Inflammatory macrophage treated with lipopolysaccharide for 4 hours (primary cell): ENCODE results near the gene ESR2.
"Not testable (repeated sequence)": the region's sequence is repeated elsewhere in the genome, so short reads cannot be mapped to it uniquely, and the experiment has no call there.

Experiments used
- DNase-seq: peaks from one replicate; pipeline ENCODE4 v3.0.0-alpha.2; 2020

Gene ESR2

GRCh38 chr14:64220056-64220455, 74.1 kb downstream of the ESR2 start:
- DNase-seq, result no peak

GRCh38 chr14:64218344-64219240, 75.6 kb downstream of the ESR2 start:
- no peak for DNase-seq

GRCh38 chr14:64217834-64218233, 76.3 kb downstream of the ESR2 start:
- DNase-seq, result no peak

- DNase-seq, result no peak
These were observed 76.9 kb downstream of the ESR2 start for GRCh38 chr14:64217308-64217707.

DNA sequence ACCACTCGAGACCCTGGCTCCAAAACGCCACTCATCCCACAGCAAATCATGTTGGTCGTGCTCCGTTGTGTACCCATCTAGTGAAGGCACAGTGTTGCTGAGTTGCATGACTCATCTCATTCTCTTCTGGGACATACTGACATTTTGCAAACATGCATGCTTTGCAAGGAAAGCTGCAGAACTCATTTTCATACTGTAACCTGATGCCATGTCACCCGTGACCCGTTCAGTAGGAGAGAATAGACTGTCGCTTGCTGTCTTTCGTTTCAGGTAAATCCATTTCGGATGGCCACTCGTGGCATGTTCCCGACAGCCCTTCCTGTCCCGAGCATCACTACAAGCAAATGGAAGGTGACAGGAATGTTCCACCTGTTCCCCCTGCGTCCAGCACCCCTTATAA, 78.2 kb downstream of the ESR2 start:
- no peak for DNase-seq

GRCh38 chr14:64215274-64215673, 78.9 kb downstream of the ESR2 start:
- no peak for DNase-seq

DNA sequence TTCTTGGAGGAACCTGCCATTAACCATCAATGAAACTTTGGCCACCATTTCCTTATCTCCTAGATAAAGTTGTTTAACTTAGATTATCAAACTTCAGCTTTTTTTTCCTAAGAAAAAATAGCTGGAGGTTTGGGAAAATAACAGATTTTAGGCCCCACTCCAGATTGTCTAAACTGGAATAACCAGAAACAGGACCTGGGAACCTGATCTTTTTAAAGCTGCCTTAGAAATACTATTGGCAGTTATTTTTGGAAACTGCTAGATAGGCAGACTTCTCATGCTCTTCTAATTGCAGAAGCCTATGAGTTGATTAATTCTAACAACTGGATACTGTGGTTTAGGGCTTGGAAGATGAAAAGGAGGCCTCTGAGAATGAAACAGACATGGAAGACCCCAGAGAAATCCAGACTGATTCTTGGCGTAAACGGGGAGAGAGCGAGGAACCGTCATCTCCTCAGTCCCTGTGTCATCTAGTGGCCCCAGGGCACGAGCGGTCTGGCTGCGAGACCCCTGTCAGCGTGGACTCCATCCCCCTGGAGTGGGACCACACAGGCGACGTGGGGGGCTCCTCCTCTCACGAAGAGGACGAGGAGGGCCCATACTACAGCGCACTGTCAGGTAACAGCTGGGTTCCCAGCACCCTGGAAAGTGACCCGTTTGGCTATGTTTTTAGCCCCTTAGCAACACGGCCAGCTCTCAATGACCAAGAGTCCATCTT, 80.2 kb downstream of the ESR2 start:
- no peak for DNase-seq

- DNase-seq, result no peak
These were observed 81.1 kb downstream of the ESR2 start for GRCh38 chr14:64213086-64213485.

DNA sequence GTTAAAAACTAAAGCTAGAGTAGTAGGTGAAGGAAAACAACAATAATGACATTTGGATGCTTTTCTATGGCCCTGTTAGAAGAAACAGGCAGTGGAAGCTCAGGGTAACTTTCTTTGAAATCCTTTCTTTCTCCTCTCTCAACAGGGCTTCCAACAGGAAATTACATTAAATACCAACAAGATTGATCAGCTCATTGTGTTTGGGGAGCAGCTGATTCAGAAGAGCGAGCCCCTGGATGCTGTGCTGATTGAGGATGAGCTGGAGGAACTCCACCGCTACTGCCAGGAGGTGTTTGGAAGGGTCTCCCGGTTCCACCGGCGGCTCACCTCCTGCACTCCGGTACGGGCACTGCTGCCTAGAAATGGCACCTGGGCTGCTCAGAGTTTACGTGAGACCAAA, 81.5 kb downstream of the ESR2 start:
- no peak for DNase-seq

GRCh38 chr14:64210912-64211311, 83.3 kb downstream of the ESR2 start:
- DNase-seq, result not testable (repeated sequence)

- no peak for DNase-seq
These were observed 84.0 kb downstream of the ESR2 start for GRCh38 chr14:64210216-64210615.

GRCh38 chr14:64209444-64210131, 84.6 kb downstream of the ESR2 start:
- no peak for DNase-seq

- DNase-seq, result no peak
These were observed 85.2 kb downstream of the ESR2 start for GRCh38 chr14:64208981-64209380.

DNA sequence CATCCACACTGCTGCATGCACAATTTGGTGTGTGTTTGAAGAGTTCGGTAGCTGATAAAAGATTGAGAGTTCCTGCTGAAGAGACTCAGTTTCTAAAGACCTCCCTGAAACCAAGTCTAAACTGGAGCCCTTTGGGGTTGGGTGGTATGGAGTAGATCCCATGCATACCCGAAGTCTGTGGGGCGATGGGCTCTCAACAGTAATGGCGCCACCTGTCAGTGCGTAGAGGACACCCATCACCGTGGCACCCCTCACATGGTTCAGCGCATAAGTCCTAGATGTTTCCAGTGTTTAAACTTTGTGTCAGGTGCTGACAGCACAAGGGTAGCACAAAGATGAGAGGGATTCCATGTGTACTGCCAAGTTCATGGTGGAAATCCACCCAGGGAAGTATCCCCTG, 85.9 kb downstream of the ESR2 start:
- DNase-seq, result no peak

DNA sequence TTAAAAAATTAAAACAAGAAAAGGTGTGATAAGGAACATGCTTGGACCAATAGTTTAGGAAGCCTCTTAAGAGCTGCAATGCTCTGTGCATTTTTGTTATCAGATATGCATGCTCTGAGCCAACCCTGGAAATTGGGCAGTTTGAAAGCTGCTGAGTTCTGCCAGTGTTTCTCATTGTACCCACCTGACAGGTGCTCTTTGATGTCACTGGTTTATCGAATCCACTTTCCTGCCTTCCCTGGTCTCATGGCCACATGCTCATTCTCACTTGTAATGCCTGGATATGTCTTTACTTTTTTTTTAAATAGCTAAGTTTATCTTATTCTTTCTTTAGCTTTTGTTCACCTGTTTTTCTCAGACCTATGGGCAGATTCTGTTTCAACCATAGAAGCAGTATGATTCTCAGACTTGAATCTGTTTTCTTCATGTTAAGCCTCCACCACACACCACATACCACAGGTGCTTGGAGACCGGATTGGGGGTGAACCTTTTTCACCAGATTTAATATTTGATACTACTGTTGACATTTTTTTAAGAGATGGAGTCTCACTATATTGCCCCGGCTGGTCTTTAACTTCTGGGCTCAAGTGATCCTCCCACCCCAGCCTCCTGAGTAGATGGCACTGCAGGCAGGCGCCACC, 90.7 kb downstream of the ESR2 start:
- no peak for DNase-seq

DNA sequence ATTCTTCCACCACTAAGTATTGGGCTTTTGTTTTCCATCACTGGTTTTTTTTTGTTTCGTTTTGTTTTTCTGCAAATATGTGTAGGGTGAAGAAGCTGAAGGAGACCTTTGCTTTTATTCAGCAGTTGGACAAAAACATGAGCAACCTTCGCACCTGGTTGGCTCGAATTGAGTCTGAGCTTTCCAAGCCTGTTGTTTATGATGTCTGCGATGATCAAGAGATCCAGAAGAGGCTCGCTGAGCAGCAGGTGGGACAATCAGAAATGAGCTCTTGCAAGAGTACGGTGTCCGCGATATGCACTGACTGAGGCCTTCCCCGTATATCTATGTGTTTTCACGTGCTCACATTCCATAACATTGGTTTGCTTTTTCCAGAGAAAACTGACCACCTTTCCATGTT, 91.5 kb downstream of the ESR2 start:
- DNase-seq, result no peak

DNA sequence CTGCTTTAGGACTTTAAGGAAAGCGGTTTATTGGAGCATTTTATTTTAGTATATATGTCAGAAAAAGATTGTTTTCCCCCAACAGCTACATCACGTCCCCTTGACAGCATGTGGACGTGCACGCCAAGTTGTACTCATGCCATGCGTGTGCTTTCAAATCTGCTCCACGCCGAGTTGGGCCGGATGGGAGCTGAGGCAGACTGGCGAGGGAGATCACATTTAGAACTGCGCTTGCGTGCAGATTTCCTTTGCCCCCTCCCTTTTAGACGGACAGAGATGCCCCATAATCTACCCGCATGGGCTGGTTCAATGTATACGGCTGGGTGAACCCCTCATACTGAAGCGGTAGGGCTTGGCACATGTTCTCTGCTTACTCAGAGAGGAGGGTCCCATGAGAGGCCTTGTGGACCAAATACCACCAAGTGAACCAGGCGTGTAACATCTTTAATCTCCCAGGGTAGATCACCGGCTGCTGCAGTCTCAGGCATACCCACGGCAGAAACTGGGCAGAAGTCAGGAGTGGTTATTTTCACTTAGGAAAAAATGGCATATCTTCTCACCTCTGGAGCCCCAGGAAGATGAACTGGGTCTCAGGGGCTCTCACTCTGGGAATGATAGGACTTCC, 92.1 kb downstream of the ESR2 start:
- DNase-seq, result no peak

- no peak for DNase-seq
These were observed 92.9 kb downstream of the ESR2 start for GRCh38 chr14:64201296-64201695.

DNA sequence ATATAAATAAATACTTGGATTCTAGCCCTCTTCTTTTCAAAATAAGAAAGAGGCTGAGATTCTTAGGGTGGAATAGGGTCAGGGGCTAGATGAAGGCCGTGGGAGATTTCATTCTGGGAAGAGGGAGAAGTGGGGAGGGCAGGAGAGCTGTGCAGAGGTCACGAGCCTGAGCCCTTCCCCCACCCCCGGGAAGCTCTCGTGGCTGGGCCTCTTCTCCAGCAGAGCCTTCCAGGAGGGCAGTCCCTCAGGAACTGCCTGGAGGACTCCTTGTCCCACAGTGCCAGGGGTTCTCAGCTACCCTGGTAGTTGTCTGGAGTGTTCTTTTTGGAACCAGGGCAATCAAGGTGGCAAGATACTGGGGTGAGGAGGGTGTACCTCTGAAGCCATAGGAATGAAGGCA, 94.0 kb downstream of the ESR2 start:
- no peak for DNase-seq

GRCh38 chr14:64198486-64198885, 95.7 kb downstream of the ESR2 start:
- DNase-seq, result no peak

GRCh38 chr14:64197996-64198395, 96.2 kb downstream of the ESR2 start:
- DNase-seq, result no peak

- no peak for DNase-seq
These were observed 97.3 kb downstream of the ESR2 start for GRCh38 chr14:64196814-64197411.
